ENCODE measurements around the gene LIN52.

DNA sequence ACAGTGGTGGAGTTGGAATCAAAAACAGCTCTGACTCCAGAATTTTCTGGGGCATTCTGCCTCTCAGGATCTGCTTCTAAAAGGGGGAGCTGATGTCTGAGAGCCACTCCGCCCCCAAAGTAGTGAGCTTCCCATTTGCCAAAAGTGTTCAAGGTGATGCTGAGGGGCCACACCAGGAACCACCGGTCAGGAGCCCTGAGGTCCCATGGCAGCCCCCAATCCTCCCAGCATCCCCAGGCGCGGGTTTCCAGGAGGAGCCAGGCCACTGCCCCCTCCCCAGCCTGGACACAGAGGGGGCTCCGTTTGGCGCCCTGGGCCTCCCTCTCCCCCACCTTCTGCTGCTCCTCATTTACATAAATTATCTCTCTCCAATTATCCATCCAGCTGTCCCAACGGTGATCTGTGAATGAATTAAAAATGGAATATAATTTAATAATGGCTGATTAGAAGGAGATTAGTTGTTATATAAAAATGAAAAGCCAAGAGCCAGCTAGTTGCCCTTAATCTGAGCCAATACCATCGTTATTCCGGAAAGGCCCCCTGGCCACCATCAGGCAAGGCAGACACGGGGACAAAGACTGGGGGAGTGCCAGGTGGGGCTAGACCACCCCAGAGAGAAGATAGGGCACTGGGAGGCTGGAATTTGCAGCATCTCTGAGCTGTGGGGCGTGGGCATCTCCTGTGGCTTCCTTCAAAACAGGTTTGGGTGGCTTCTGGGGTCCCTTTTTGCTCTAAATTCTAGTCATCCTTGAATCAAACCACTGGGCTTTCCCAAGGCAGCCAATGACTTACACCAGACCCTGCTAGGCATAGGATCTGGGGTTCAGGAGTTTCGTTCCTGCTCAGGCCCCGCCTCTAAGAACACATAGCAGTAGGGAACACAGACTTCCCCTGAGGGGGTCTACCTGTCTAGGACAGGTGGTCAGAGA lies 134.8 kb downstream of the LIN52 start:
- TF ChIP-seq, protein P1, sequence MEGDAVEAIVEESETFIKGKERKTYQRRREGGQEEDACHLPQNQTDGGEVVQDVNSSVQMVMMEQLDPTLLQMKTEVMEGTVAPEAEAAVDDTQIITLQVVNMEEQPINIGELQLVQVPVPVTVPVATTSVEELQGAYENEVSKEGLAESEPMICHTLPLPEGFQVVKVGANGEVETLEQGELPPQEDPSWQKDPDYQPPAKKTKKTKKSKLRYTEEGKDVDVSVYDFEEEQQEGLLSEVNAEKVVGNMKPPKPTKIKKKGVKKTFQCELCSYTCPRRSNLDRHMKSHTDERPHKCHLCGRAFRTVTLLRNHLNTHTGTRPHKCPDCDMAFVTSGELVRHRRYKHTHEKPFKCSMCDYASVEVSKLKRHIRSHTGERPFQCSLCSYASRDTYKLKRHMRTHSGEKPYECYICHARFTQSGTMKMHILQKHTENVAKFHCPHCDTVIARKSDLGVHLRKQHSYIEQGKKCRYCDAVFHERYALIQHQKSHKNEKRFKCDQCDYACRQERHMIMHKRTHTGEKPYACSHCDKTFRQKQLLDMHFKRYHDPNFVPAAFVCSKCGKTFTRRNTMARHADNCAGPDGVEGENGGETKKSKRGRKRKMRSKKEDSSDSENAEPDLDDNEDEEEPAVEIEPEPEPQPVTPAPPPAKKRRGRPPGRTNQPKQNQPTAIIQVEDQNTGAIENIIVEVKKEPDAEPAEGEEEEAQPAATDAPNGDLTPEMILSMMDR (IDR thresholded peaks at IDR 0.05; ENCODE audit: control extremely low read depth in 1 of 3, insufficient read depth in 1 of 3, low read depth in 1 of 3, low read length in 3 of 3): no peak
- TF ChIP-seq TCF12 (IDR thresholded peaks at IDR 0.05; ENCODE audit: low read depth, low read length) (no peak), RAD21 (IDR thresholded peaks at IDR 0.05 in 1 of 2, conservative IDR thresholded peaks at IDR 0.05 in 1 of 2; ENCODE audit: low read depth in 2 of 2, low read length in 2 of 2) (no peak), MAFK (IDR thresholded peaks at IDR 0.05; ENCODE audit: low read depth, low read length) (no peak), RFX5 (IDR thresholded peaks at IDR 0.05; ENCODE audit: borderline replicate concordance, low read depth, low read length) (no peak), TAF1 (IDR thresholded peaks at IDR 0.05; ENCODE audit: low read depth, low read length) (no peak), HDAC2 (IDR thresholded peaks at IDR 0.05; ENCODE audit: borderline replicate concordance in 1 of 2, low read depth in 2 of 2, low read length in 2 of 2) (no peak), POLR2A (IDR thresholded peaks at IDR 0.05; ENCODE audit: control extremely low read depth in 1 of 2, low read depth in 2 of 2, low read length in 2 of 2) (no peak), CREB1 (IDR thresholded peaks at IDR 0.05) (no peak), KDM5A (IDR thresholded peaks at IDR 0.05; ENCODE audit: low read length) (no peak)
- TF ChIP-seq, protein P2, sequence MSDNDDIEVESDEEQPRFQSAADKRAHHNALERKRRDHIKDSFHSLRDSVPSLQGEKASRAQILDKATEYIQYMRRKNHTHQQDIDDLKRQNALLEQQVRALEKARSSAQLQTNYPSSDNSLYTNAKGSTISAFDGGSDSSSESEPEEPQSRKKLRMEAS (IDR thresholded peaks at IDR 0.05): no peak

All from H1 (cell line).